HG02885 (cell line): ENCODE results near the gene INTU.
"Not testable (repeated sequence)": the region's sequence is repeated elsewhere in the genome, so short reads cannot be mapped to it uniquely, and the experiment has no call there.

Source experiments
- ATAC-seq: cut with Tn5 transposase; IDR thresholded peaks from one replicate; pipeline ENCODE4 v1.9.1; 2021; ENCODE audit warnings: mild to moderate bottlenecking; ENCODE audit not compliant: unreplicated experiment, poor library complexity

The INTU gene

GRCh38 chr4:127632420-127633403 lies at the start of gene INTU:
Gene INTU, plus strand, starts transcription at chr4:127632957. Its CDS starts 78 bp downstream, at chr4:127633035.
- peak; percentile 69 for ATAC-seq

GRCh38 chr4:127586496-127586895 lies 46.3 kb upstream of the INTU start:
- not testable (repeated sequence) for ATAC-seq

GRCh38 chr4:127586922-127587571 lies 45.7 kb upstream of the INTU start:
- peak; percentile 100 for ATAC-seq

- not testable (repeated sequence) for ATAC-seq
Observed at GRCh38 chr4:127589153-127589552, 43.6 kb upstream of the INTU start.

GRCh38 chr4:127598656-127599055 lies 34.1 kb upstream of the INTU start:
- ATAC-seq: no peak

- ATAC-seq: no peak
Observed at GRCh38 chr4:127601029-127601428, 31.7 kb upstream of the INTU start.

- ATAC-seq: no peak
Observed at GRCh38 chr4:127604949-127605709, 27.6 kb upstream of the INTU start.

GRCh38 chr4:127606823-127607222 lies 25.9 kb upstream of the INTU start:
- ATAC-seq: no peak

- no peak for ATAC-seq
Observed at GRCh38 chr4:127609484-127609883, 23.3 kb upstream of the INTU start.

- ATAC-seq: no peak
Observed at GRCh38 chr4:127610488-127610887, 22.3 kb upstream of the INTU start.

GRCh38 chr4:127616898-127617297 lies 15.9 kb upstream of the INTU start:
- ATAC-seq: no peak

- ATAC-seq: no peak
Observed at GRCh38 chr4:127618427-127618826, 14.3 kb upstream of the INTU start.

- no peak for ATAC-seq
Observed at GRCh38 chr4:127622621-127622920, 10.2 kb upstream of the INTU start.

- no peak for ATAC-seq
Observed at GRCh38 chr4:127622921-127623796, 9.6 kb upstream of the INTU start.

- ATAC-seq: no peak
Observed at GRCh38 chr4:127623797-127624083, 9.0 kb upstream of the INTU start.

GRCh38 chr4:127624173-127624572 lies 8.6 kb upstream of the INTU start:
- ATAC-seq: no peak

GRCh38 chr4:127629371-127629770 lies 3.4 kb upstream of the INTU start:
- ATAC-seq: no peak

GRCh38 chr4:127630152-127630551 lies 2.6 kb upstream of the INTU start:
- no peak for ATAC-seq

- ATAC-seq: no peak
Observed at GRCh38 chr4:127631420-127631819, 1.3 kb upstream of the INTU start.

- no peak for ATAC-seq
Observed at GRCh38 chr4:127634181-127634580, 1.4 kb downstream of the INTU start.
